Nephron (organoid): ENCODE data around the gene MDM2.
A peak's percentile ranks its signal among the peaks of the same experiment; 100 is the strongest.

Source experiments
- H3K27ac Mint-ChIP-seq, 3 experiments: 2 replicates each; pipeline ENCODE4 v1.8.0; 2020; ENCODE audit warnings: mixed read lengths in 3 of 3, mild to moderate bottlenecking in 2 of 3, moderate library complexity in 1 of 3
- H3K27me3 Mint-ChIP-seq: 2 replicates; pipeline ENCODE4 v1.8.0; 2021; ENCODE audit warnings: low read depth, mild to moderate bottlenecking, moderate library complexity, mixed read lengths
- H3K36me3 Mint-ChIP-seq: 2 replicates; pipeline ENCODE4 v1.8.0; 2020; ENCODE audit warnings: low read depth, mixed read lengths
- H3K4me1 Mint-ChIP-seq: 2 replicates; pipeline ENCODE4 v1.8.0; 2020; ENCODE audit warnings: mixed read lengths
- H3K4me3 Mint-ChIP-seq, 3 experiments: 2 replicates each; pipeline ENCODE4 v1.8.0; 2020; ENCODE audit warnings: mild to moderate bottlenecking in 3 of 3, mixed read lengths in 3 of 3, moderate library complexity in 2 of 3
- H3K9me3 Mint-ChIP-seq: 2 replicates; pipeline ENCODE4 v1.8.0; 2020; ENCODE audit warnings: mixed read lengths
- TF ChIP-seq, protein P1 (sequence below), 3 experiments: fragments of 200-600 bp; sonication (generic); IDR thresholded peaks; one replicate each; pipeline ENCODE4 v1.5.0; 2021; ENCODE audit warnings: antibody characterized with exemption in 3 of 3; ENCODE audit not compliant: unreplicated experiment in 3 of 3

MDM2 gene

DNA sequence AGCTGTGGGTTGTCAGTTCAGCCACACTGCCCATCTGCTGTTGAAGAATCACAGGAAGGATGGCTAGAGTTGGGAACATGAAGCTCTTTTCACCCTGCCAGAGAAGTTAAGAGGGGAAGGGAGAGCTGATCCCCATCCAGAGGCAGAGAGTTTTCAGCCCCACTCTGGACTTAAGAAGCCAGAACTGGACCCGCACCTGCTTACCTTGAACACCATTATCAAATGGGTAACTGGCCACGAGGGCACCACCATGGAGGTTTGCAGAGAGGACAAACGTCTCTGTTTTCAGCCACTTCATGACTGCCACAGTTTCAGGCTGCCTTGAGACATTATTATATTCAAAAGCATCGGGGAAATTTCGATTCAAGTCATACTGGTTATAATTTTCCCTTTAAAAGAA, 62.0 kb downstream of the MDM2 start:
- H3K27me3 Mint-ChIP-seq = no peaks in the 10 kb centered on the region
- no peaks in the 10 kb centered on the region for H3K9me3 Mint-ChIP-seq
- TF ChIP-seq, protein P1, sequence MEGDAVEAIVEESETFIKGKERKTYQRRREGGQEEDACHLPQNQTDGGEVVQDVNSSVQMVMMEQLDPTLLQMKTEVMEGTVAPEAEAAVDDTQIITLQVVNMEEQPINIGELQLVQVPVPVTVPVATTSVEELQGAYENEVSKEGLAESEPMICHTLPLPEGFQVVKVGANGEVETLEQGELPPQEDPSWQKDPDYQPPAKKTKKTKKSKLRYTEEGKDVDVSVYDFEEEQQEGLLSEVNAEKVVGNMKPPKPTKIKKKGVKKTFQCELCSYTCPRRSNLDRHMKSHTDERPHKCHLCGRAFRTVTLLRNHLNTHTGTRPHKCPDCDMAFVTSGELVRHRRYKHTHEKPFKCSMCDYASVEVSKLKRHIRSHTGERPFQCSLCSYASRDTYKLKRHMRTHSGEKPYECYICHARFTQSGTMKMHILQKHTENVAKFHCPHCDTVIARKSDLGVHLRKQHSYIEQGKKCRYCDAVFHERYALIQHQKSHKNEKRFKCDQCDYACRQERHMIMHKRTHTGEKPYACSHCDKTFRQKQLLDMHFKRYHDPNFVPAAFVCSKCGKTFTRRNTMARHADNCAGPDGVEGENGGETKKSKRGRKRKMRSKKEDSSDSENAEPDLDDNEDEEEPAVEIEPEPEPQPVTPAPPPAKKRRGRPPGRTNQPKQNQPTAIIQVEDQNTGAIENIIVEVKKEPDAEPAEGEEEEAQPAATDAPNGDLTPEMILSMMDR (IDR thresholded peaks at IDR 0.05; ENCODE audit: unreplicated experiment in 3 of 3) = no peak
- H3K4me1 Mint-ChIP-seq = peaks cover 11% of the 10 kb centered on the region
- H3K4me3 Mint-ChIP-seq = no peak overlapping the region
- no peak overlapping the region for H3K27ac Mint-ChIP-seq
- H3K36me3 Mint-ChIP-seq = peaks cover 3% of the 10 kb centered on the region

DNA sequence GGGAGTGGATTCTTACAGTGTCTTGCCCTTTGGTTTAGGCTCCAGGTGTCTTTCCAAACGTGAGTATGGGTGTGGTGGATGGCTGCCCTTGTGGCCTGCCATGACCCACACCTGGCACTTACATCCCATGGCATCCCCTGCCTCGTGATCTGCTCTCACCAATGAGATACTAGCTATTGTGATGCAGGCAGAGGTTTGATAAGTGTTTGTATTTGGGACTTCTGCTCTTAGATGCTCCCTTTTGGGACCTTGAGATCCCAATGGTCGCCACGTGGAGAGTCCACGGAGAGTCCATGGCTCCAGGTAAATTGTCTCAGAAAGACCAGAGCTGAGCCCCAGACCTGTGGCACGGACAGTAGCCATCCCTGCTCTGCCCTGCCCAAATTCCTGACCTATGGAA, 62.5 kb downstream of the MDM2 start:
- no peaks in the 10 kb centered on the region for H3K9me3 Mint-ChIP-seq
- no peak overlapping the region for H3K4me3 Mint-ChIP-seq
- H3K4me1 Mint-ChIP-seq = peaks cover 11% of the 10 kb centered on the region
- TF ChIP-seq, protein P1 (IDR thresholded peaks at IDR 0.05; ENCODE audit: unreplicated experiment in 3 of 3) = no peak
- H3K36me3 Mint-ChIP-seq = peaks cover 3% of the 10 kb centered on the region
- H3K27me3 Mint-ChIP-seq = no peaks in the 10 kb centered on the region
- H3K27ac Mint-ChIP-seq = no peak overlapping the region

DNA sequence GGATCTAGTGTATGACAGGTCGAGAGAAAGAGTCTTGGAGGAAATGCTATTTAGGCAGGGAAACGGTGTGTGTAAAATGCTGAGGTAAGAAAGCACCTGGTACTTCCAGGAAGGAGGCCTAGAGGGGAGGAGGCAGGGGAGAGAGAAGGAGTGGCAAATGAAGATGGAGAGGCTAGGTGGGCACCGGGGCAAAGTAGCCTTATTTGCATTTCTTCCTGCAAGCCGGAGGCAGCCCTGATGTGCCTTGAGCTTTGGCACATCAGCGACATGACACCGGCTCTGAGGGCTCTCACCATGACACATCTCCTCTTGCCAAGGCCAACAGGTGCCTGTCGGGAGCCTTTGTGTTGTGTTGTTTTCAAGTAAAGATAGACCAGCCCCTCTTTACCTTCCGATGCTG, 63.4 kb downstream of the MDM2 start:
- Mint-ChIP-seq H3K27me3 (no peaks in the 10 kb centered on the region), H3K4me1 (peaks cover 12% of the 10 kb centered on the region), H3K9me3 (no peaks in the 10 kb centered on the region), H3K4me3 (no peak overlapping the region), H3K27ac (no peak overlapping the region), H3K36me3 (peaks cover 1% of the 10 kb centered on the region)
- TF ChIP-seq, protein P1 (IDR thresholded peaks at IDR 0.05; ENCODE audit: unreplicated experiment in 3 of 3) = no peak

DNA sequence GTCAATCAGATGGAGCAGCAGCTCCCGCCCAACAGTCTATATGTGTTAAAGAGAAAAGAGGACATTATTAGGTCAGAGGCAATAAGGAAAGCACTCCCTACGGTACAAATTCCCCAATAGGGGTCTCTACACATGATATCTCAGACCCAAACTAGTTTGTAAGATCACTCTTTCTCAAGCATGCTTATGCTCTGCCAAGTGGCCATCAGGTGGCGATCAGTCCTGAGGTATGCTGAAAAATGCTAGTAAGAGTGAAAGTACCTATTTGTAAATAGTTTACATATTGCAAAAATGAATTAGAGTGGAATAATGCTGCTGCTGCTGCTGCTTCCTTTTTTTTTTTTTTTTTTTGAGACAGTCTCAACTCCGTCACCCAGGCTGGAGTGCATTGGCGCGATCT, 63.9 kb downstream of the MDM2 start:
- Mint-ChIP-seq H3K4me1 (peaks cover 12% of the 10 kb centered on the region), H3K36me3 (peaks cover 6% of the 10 kb centered on the region), H3K9me3 (no peaks in the 10 kb centered on the region), H3K4me3 (no peak overlapping the region), H3K27ac (no peak overlapping the region), H3K27me3 (no peaks in the 10 kb centered on the region)
- TF ChIP-seq, protein P1 (IDR thresholded peaks at IDR 0.05; ENCODE audit: unreplicated experiment in 3 of 3) = peak in 2 of 3 experiments; percentile 9 to 16

DNA sequence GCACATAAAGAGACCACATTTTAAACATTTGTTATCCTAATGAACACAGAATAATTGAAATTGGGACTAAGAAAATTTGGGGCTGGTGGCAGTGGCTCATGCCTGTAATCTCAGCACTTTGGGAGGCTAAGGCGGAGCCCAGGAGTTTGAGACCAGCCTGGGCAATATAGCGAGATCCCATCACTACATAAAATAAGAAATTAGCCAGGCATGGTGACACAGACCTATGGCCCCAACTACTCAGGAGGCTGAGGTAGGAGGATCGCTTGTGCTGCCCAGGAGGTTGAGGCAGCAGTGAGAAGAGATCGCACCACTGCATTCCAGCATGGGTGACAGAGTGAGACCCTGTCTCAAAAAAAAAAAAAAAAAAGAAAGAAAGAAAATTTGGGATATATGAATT, 65.3 kb downstream of the MDM2 start:
- peaks cover 11% of the 10 kb centered on the region for H3K36me3 Mint-ChIP-seq
- H3K4me3 Mint-ChIP-seq = no peak overlapping the region
- no peaks in the 10 kb centered on the region for H3K27me3 Mint-ChIP-seq
- TF ChIP-seq, protein P1 (IDR thresholded peaks at IDR 0.05; ENCODE audit: unreplicated experiment in 3 of 3) = no peak
- no peak overlapping the region for H3K27ac Mint-ChIP-seq
- peaks cover 10% of the 10 kb centered on the region for H3K4me1 Mint-ChIP-seq
- H3K9me3 Mint-ChIP-seq = no peaks in the 10 kb centered on the region

DNA sequence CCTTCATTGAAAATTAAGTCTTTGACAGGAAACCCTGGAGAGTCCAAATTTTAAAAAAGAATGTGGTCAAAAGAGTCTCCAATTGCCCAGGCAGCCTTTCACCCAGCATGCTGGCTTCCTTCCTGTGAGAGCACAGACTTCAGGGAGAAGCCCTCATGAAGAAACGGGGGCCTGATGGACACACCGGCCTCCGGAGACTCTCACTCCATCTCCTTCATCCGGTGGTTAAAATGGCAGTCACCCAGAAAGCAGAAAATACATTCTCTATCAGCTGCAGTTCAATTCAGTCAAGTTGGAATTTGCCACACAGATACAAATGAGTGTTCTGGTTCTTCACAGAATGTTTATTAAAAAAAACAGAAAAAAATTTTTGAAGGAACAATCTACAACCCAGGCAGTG, 68.5 kb downstream of the MDM2 start:
- no peak overlapping the region for H3K4me3 Mint-ChIP-seq

More for the DNA sequence above, 68.5 kb downstream of the MDM2 start:
- peaks cover 4% of the 10 kb centered on the region for H3K4me1 Mint-ChIP-seq
- no peaks in the 10 kb centered on the region for H3K27me3 Mint-ChIP-seq
- peak overlapping the region in 1 of 3 experiments; percentile 23 for H3K27ac Mint-ChIP-seq
- TF ChIP-seq, protein P1 (IDR thresholded peaks at IDR 0.05; ENCODE audit: unreplicated experiment in 3 of 3) = no peak
- H3K9me3 Mint-ChIP-seq = peaks cover 4% of the 10 kb centered on the region
- H3K36me3 Mint-ChIP-seq = peaks cover 21% of the 10 kb centered on the region
